SU-DHL-6 (cell line): ENCODE measurements around the gene SLC25A6.

ENCODE experiments used
- H2AFZ ChIP-seq: fragments of 200-600 bp; sonication (generic); 2 replicates; pipeline ENCODE4 v1.6.1; 2014; ENCODE audit warnings: low read depth, mild to moderate bottlenecking, moderate library complexity, mixed read lengths, antibody characterized with exemption, low read length; ENCODE audit not compliant: severe bottlenecking
- H3F3A ChIP-seq: fragments of 200-600 bp; shearing (Covaris generic); 2 replicates; pipeline ENCODE4 v1.6.0; 2016; ENCODE audit warnings: antibody characterized with exemption, mild to moderate bottlenecking; ENCODE audit not compliant: insufficient read depth
- H3K27ac ChIP-seq: fragments of 200-600 bp; sonication (generic); 2 replicates; pipeline ENCODE4 v1.5.1; 2016; ENCODE audit warnings: low read depth, mild to moderate bottlenecking, low read length, moderate library complexity, mixed read lengths
- H3K27me3 ChIP-seq: fragments of 200-600 bp; sonication (generic), shearing (Covaris generic); 2 replicates; pipeline ENCODE4 v1.6.0; 2014; ENCODE audit warnings: mild to moderate bottlenecking, low read length
- H3K36me3 ChIP-seq: fragments of 200-600 bp; sonication (generic); 2 replicates; pipeline ENCODE4 v1.6.1; 2014; ENCODE audit warnings: mild to moderate bottlenecking, low read length, mixed read lengths
- H3K4me2 ChIP-seq: fragments of 300-600, 200-600 bp; shearing (Covaris generic), sonication (generic); 2 replicates; pipeline ENCODE4 v1.6.0; 2014; ENCODE audit warnings: low read length, low read depth, mild to moderate bottlenecking; ENCODE audit not compliant: poor library complexity, severe bottlenecking
- H3K4me3 ChIP-seq: fragments of 200-600 bp; sonication (generic); 2 replicates; pipeline ENCODE4 v1.5.1; 2014; ENCODE audit warnings: antibody characterized with exemption, low read length, mild to moderate bottlenecking, mixed read lengths; ENCODE audit not compliant: insufficient read depth, poor library complexity, severe bottlenecking
- H3K79me2 ChIP-seq: fragments of 200-600 bp; sonication (generic); 2 replicates; pipeline ENCODE4 v1.6.1; 2014; ENCODE audit warnings: mild to moderate bottlenecking, low read length, moderate library complexity; ENCODE audit not compliant: insufficient read depth
- H3K9ac ChIP-seq: fragments of 200-600 bp; sonication (generic); 2 replicates; pipeline ENCODE4 v1.7.0; 2014; ENCODE audit warnings: mild to moderate bottlenecking, low read length
- H3K9me2 ChIP-seq: fragments of 200-600 bp; sonication (generic); replicated peaks from 2 replicates; pipeline ENCODE4 v1.6.1; 2014; ENCODE audit warnings: low read length; ENCODE audit not compliant: insufficient read depth
- H3K9me3 ChIP-seq: fragments of 200-600 bp; sonication (generic); 2 replicates; pipeline ENCODE4 v1.6.1; 2014; ENCODE audit warnings: low read length, mixed read lengths; ENCODE audit not compliant: insufficient read depth
- H4K20me1 ChIP-seq: fragments of 200-600 bp; sonication (generic); 2 replicates; pipeline ENCODE4 v1.6.1; 2014; ENCODE audit warnings: low read depth, mild to moderate bottlenecking, antibody characterized with exemption, low read length, moderate library complexity, mixed read lengths
- CTCF ChIP-seq: fragments of 200-600 bp; sonication (generic); IDR thresholded peaks from one replicate; pipeline ENCODE4 v1.5.1; 2017; ENCODE audit warnings: antibody characterized with exemption, mild to moderate bottlenecking, low read length, moderate library complexity; ENCODE audit not compliant: insufficient read depth, poor library complexity, severe bottlenecking
- EZH2phosphoT487 ChIP-seq: fragments of 200-600 bp; sonication (generic), shearing (Covaris generic); conservative IDR thresholded peaks from 2 replicates; pipeline ENCODE4 v1.6.1; 2018; ENCODE audit warnings: mild to moderate bottlenecking, antibody characterized with exemption, low read length, moderate library complexity, mixed read lengths

SLC25A6 gene

GRCh38 chrX:1385253-1386223 lies 6.4 kb downstream of the SLC25A6 start:
- H3K9me2 ChIP-seq = no peaks in the 10 kb centered on the region
- H3K36me3 ChIP-seq = no peaks in the 10 kb centered on the region
- H3K9me3 ChIP-seq = no peaks in the 10 kb centered on the region
- no peaks in the 10 kb centered on the region for H3K27me3 ChIP-seq
- no peak overlapping the region for H3K4me2 ChIP-seq
- peaks cover 18% of the 10 kb centered on the region for H3K79me2 ChIP-seq
- peaks cover 3% of the 10 kb centered on the region; the same call in 1 of the 2 replicates for H3F3A ChIP-seq
- H3K9ac ChIP-seq = no peak overlapping the region
- no peak overlapping the region for H3K4me3 ChIP-seq
- H2AFZ ChIP-seq = no peak overlapping the region
- H3K27ac ChIP-seq = no peak overlapping the region
- TF ChIP-seq EZH2phosphoT487 = no peak
- TF ChIP-seq CTCF = no peak
- H4K20me1 ChIP-seq = peaks cover 4% of the 10 kb centered on the region; the same call in 1 of the 2 replicates

- H3K9me3 ChIP-seq = no peaks in the 10 kb centered on the region
- H3K36me3 ChIP-seq = no peaks in the 10 kb centered on the region
- no peak for TF ChIP-seq EZH2phosphoT487
- TF ChIP-seq CTCF = no peak
- H3K4me2 ChIP-seq = no peak overlapping the region
- 0 out of 2 replicates have a peak, but pooled peaks cover under 1% of the 10 kb centered on the region for H4K20me1 ChIP-seq
- H3K79me2 ChIP-seq = peaks cover 10% of the 10 kb centered on the region; the same call in 1 of the 2 replicates
- H3K27me3 ChIP-seq = no peaks in the 10 kb centered on the region
- H2AFZ ChIP-seq = no peak overlapping the region
- no peaks in the 10 kb centered on the region for H3K9me2 ChIP-seq
- no peak overlapping the region for H3K27ac ChIP-seq
- H3K4me3 ChIP-seq = no peak overlapping the region
- peaks cover 3% of the 10 kb centered on the region; the same call in 1 of the 2 replicates for H3F3A ChIP-seq
- no peak overlapping the region for H3K9ac ChIP-seq
Measured at GRCh38 chrX:1384658-1385252, 7.2 kb downstream of the SLC25A6 start.

- TF ChIP-seq CTCF (no peak), EZH2phosphoT487 (no peak)
- Histone ChIP-seq H3F3A (peaks cover 3% of the 10 kb centered on the region; the same call in 1 of the 2 replicates), H3K9me3 (no peaks in the 10 kb centered on the region), H3K27me3 (no peaks in the 10 kb centered on the region), H3K27ac (no peak overlapping the region), H4K20me1 (no peaks in the 10 kb centered on the region), H2AFZ (no peak overlapping the region), H3K9me2 (no peaks in the 10 kb centered on the region), H3K79me2 (no peaks in the 10 kb centered on the region), H3K36me3 (no peaks in the 10 kb centered on the region), H3K9ac (no peak overlapping the region), H3K4me2 (no peak overlapping the region), H3K4me3 (no peak overlapping the region)
Measured at GRCh38 chrX:1380672-1381233, 11.2 kb downstream of the SLC25A6 start.
